GM19328 (cell line): ENCODE results near the gene NIT1.

Source experiments
- ATAC-seq: cut with Tn5 transposase; IDR thresholded peaks from one replicate; pipeline ENCODE4 v1.9.1; 2021; ENCODE audit warnings: mild to moderate bottlenecking, moderate library complexity; ENCODE audit not compliant: unreplicated experiment

Gene NIT1

DNA sequence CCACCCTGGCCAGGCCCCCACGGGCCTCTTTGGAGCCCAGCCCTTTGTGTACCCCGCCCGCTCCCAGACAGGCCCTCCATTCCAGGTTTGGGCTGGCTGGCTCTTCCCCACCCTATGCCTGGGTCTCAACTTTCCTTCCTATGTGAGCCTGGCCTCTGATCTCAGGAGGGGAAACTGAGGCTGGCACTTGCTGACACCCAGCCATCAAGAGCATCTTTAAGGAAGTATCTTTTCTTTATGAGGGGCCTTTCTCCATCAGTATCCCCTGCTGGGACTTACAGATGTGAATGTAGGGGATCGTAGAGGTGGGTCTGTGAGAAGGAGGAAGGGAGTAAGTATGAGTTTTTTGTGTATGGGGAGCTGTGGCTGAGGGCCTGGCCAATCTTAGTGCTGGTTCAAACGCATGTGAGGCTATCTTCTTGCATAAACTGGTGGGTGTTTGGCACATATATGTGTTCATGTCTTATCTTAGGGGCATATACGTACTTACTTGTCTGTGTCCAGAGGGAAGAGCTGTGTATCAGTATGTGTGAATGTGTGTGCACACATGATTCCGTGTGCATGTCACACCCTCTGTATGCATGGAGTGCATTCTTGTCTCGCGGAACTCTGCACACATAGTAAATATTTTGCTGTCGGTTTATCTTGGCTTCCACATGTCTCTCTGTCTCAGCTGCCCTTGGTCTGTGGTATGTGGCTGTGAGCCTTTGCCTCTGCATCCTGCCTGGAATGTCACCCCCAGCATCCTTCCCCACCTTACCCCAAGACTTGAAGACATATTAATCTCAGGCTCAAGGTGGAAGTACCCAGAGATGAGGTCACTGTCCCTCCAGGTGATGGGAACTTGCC, 33.9 kb upstream of the NIT1 start:
- ATAC-seq, result no peak

GRCh38 chr1:161084597-161084988, 33.3 kb upstream of the NIT1 start:
- ATAC-seq, result no peak

DNA sequence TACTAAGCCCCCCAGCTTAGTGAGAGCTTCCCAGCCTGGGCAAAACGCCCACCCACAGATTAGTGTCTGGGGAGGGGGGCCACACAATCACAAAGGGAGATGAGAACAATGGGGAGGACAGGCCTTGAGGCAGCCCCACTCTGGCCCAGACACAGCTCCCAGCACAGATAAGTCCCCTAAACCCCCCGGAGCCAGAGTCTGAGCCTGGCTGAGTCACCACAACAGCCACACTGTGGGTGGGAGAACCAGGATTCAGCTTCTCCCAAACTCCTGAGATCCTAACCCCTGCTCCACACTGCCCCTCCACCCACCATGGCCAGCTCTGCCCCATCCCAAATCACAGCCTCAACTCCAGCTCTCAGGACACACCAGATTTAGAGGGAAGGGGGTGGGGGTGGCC, 32.7 kb upstream of the NIT1 start:
- ATAC-seq, result no peak

GRCh38 chr1:161086457-161086856, 31.4 kb upstream of the NIT1 start:
- no peak for ATAC-seq

DNA sequence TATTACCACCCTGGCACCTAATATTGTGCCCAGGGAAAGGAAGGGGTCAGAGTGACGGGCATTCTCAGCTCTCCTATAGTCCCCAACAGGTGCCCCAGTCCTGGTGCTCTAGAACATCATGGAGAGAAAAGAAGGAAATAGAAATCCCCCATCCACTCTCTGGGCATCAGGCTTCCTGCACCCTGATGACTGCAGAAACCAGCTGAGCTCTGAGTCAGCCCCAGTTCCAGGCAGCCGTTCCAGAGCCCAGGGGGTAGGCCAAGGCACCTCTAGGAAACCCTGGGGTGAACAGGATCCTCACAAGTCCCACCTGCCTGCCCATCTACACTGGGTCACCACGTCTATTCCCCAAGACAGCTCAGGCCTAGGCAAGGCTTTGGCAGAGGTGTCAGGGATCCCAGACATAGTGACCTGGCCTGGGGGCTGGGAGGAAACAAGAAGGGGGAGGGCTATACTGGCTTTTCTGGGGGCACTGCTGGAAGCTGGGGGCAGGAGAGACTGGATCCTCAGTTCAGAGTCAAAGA, 29.3 kb upstream of the NIT1 start:
- ATAC-seq, result no peak

DNA sequence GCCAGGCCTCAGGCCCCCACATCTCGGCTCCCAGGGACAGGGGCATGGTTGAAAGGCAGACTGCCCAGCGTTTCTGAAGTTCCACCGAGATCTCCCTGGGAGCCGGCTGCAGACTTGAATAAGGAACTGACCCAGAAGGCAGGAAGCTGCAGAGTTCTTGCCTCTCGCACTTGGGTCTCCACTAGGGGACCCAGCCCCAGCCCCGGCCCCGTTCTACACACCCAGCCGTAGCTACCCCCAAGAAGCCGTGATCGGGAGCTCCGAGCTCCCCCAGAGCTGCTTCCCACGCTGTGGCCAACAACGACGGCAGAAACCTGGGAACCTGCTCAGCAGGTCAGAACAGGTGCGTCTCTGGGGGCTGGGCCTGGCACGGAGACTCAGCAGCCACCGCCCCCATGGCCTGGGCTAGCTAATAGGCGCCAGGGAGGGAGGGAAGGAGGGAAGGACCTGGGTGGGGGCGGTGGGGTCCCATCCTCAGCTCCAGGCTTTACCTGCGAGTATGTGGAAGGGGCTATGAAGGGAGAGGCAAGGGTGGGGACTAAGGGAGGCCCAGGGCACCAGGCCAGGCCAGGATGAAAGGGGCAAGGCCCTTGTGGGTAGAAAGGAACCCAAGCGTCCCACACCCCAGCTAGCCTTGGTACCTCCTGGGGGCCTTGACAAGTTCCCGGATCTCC, 28.5 kb upstream of the NIT1 start, which contains the start of gene NECTIN4:
Gene NECTIN4 (minus strand): TSS at position 308 of the 674 bp plus-strand sequence. CDS start 262 bp downstream, at position 46.
- ATAC-seq, result no peak

- no peak for ATAC-seq
Measured at GRCh38 chr1:161089938-161090337, 28.0 kb upstream of the NIT1 start.

GRCh38 chr1:161090617-161091016, 27.3 kb upstream of the NIT1 start:
- no peak for ATAC-seq

DNA sequence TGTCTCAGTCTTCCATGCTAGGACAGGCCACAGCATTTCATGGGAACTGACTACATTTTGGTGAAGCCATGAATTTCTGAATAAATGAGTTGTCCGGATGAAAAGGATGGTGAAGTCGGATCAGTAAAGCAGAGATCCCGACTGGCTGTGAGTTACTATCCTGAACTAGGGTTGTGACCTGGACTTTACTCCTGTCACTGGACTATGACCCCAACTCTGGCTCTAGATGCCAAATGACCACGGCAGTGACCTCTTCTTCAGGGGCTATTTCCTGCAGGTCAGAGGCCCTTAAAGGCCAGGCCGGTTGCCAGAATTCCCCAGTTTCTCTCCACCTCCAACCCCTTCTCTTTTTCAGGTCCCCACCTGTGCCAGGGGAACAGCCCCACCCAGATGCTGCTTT, 26.8 kb upstream of the NIT1 start:
- no peak for ATAC-seq

GRCh38 chr1:161091796-161092507, 26.0 kb upstream of the NIT1 start:
- no peak for ATAC-seq

DNA sequence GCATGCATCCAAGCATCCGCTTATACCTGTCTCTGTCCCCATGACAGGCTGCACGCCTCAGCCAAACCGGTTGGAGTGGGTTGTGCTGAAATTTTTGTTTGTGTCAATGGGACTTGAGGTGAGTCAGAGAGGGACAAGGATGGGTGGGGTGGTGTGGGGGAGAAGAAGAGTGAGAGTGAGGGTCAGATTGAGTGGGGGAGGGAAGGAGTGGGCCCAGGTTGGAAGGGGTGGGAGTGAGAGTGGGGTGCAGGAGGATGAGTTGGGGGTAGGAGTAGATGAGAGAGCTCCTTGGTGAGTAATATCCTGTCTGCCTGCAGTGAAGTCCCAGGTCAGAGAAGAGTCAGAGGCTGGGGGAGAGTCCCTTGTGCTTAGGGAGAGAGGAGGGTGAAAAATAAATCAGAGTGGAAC, 25.3 kb upstream of the NIT1 start:
- no peak for ATAC-seq

- ATAC-seq, result no peak
Measured at GRCh38 chr1:161094481-161094880, 23.4 kb upstream of the NIT1 start.

- no peak for ATAC-seq
Measured at GRCh38 chr1:161095230-161095629, 22.7 kb upstream of the NIT1 start.

DNA sequence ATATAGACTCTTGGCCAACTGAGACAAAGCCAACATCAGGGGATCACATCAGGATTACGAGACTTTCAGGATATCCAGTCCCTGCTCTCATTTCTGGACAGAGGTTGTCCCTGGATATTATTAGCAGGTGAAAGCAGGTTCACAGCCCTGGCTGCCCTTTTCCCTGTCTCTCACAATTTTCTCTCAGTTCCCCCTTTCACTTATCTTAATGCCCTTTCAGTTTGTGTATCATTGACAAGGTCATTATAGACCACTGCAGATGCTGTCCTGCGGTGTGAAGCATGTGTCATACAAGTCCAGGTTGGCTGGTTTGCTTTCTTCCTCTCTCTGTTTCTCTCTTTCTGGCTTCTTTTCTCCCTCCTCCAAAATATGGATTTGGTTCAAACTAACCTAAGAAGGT, 21.9 kb upstream of the NIT1 start:
- no peak for ATAC-seq

DNA sequence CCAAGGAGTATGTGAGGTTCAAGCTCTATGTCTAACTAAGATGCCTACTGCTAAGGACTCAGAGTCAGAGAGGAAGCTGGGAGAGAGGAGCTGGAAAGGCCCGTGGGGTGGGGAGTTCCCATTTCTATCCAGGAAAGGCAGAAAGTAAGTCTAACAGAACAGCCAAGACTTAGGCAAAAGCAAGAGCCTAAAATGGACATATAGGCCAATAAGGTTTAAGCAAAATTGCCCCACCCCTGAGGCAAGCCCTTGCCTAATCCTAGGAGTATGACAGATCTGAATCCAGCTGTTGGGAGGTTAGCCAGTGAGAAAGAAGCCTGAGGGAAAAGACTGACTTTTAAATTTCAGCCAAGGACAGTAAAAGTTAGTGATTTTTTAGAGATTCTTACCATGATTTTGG, 21.4 kb upstream of the NIT1 start:
- ATAC-seq, result no peak

DNA sequence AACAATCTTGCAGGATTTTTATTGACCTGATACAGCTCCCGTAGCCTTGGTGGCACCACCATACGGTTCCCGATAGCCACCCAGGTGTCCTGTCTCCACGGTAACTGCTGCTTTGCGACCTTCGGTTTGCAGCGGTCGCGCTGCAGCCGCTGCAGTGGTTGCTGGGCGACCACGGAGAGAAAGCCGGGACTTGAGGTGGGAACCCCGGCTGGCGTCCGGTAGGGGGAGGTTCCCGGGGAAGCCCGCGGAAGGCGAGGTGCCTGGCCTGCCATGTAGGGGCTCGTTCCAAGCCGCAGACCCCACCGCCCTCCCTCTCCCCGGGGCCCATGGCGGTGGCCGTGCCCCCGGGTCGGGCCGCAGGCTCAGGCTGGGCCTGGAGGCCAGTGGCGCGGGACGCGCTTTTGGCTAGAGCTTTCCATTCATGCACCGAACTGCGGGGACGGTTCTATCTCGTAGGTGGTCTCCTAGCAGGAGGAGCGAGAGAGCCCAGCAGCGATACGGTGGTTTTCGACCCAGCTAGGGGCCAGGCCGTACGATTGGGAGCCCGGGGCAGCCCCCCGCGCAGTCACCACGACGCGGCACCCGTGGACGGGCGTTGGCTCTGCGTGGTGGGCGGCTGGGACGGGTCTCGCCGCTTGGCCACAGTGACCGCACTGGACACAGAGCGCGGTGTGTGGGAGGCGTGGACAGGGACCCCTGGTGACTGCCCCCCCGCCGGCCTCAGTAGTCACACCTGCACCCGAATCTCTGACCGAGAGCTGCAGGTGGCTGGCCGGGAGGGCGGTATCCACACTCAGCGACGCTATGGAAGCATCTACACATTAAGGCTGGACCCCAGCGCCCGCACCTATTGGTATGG, 19.5 kb upstream of the NIT1 start, which contains the start of gene KLHDC9:
Gene KLHDC9 (plus strand): TSS at position 152 of the 859 bp plus-strand sequence. CDS start 175 bp downstream, at position 327.
- peak; percentile 81 for ATAC-seq

DNA sequence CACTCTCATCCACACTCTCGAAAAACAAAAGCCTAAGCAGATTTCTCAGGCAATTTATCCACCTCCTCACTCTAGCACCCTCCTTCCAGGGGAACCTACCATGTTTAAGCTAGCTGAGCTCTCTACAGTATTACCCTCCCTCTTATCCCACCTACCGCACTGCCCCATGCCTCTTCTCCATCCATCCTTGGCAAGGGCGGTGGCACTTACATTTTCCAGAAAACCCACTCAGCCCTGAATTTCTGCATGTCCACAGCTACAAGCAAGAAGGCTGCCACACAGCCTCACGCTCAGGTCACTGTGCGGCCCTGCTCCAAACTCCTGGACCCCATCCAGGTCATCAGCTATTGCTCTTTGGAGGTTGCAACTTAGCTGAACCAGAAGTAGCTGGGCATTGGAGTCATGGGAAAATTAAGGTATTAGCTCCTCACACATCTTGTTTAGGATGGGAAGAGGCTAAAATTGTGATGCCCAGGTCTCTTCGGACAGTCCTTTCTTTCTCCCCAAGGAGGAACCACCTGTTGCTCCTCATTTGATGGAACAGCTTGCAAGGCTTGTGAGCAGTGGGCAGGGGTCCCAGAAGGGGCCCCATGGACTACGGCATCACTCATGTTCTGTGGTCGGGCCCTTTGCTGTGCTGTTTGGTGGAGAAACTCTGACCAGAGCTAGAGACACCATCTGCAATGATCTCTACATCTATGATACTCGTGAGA, 18.7 kb upstream of the NIT1 start:
- no peak for ATAC-seq

- no peak for ATAC-seq
Measured at GRCh38 chr1:161100556-161100955, 17.3 kb upstream of the NIT1 start.

DNA sequence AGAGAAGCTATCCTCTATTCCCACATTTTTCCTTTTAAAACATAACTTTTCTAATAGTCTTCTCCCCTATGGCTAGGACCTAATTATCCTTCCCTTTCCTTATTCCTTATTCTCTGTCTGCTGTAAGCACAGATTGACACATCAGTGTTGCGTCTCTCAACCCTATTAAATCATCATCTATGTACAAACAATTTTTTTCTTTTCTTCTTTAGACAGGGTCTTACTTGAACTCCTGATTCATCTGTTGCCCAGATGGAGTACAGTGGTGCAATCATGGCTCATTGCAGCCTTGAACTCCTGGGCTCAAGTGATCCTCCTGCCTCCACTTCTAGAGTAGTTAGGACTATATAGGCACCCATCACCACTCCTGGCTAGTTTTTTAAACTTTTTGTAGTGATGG, 11.5 kb upstream of the NIT1 start:
- ATAC-seq, result no peak

DNA sequence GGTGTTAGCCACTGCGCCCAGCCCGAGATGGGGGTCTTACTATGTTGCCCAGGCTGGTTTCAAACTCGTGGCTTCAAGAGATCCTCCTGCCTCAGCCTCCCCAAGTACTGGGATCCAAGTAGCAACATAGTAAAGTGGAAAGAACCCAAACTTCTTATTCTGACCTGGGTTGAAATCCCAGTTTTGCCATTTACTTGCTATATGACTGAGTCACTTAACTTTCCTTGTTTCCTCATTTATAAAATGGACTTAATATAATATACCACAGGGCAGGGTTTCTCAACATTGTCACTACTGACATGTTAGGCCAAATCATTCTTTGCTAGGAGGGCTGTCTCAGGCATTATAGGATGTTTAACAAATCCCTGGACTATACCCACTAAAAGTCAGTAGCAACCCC, 6.8 kb upstream of the NIT1 start:
- ATAC-seq, result no peak
